Endometrial microvascular endothelial cells (primary cell): ENCODE data around the gene NLRP8. TPM values are rescaled to one million over a fixed set of nuclear protein-coding genes. Genes with fewer than 3 reads are reported as not detected.
"Not testable (repeated sequence)": the region's sequence is repeated elsewhere in the genome, so short reads cannot be mapped to it uniquely, and the experiment has no call there.

Source experiments
- in situ Hi-C: cut with HindIII; loops from 2 replicates; pipeline ENCODE4 v1.10.0; 2017; ENCODE audit warnings: low sequenced_read_pairs, low pct_unique_long_range_greater_than_20kb; ENCODE audit errors: inconsistent ontology term
- total RNA-seq: library from RNA; depleted of rRNA; stranded (reverse); fragments of >200 nt; gene quantifications from one replicate; pipeline ENCODE4 v1.2.3, GENCODE V29; 2015; ENCODE audit errors: inconsistent ontology term

Gene NLRP8
- not detected for total RNA-seq

DNA sequence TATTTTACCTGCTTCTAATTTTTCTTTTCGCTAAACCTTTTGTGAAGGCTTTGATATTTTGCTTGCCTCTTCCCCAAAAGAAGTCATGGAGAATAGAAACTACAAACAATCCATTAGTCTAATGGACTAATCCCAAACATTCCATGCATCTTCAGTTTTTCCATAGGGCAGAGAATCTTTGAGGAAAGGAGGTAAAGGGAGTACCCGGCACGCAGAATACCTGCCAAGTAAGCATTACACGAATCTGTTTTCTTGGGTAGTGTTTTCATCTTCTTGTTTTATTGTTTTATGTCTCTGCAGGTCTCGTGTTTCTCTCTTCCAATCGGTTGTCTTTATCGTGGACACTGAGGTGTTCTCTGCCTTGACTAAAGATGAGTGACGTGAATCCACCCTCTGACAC, at the start of gene NLRP8:
Gene NLRP8, plus strand, starts transcription at position 301 of the 400 bp plus-strand sequence.
- in situ Hi-C loops: no loop called here

DNA sequence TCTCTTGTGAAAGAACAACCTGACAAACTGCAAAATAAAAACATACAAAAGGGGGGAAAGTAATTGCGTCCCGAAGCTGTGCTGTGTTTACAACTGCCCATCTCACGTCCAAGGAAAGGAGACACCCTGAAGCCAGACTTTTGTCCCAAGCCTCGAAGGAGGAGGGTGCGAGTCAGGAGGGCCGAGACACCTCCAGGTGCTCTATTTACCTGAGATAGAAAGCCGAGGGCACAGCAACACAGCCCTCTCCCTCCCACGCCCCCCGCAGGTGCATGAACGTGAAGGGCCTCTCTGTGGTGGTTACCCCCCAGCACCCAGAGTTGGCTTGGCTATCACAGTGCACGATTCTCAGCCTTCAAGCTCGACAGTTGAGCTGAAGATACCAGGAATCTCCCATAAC, 48.7 kb upstream of the NLRP8 start:
- in situ Hi-C loops: no loop called here

DNA sequence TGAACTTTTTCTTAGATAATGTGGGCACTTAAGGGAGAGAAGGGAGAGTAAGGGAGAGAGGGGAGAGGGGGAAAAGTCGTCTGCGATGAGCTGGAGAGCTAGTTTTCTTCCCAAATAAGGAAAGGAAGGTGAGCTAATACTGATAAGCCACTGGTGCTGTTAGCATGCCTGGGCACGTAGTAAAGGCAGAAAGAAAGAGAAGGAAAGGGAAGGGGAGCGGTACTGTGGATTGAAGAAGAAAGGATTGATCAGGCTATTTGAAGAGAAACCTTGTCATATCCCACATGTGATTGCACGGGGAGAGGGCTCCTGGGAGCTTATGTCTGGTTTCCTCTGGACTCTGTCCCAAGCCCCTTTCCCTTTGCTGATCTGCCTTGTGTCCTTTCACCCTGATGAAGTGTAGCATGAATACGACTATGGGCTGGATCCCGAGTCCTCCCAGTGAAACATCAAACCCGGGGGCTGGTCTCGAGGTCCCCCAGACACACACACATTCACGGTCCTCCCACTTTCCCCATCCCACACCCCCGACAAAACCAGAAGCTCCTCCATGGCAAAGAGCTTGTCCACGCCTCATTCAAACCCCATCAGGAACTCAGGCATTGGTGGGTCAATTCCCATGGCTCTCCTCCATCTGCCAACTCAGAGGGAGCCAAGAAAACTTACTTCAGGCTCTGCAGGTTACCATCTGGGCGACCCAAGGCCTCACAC, 46.1 kb upstream of the NLRP8 start:
- in situ Hi-C loops: no loop called here

DNA sequence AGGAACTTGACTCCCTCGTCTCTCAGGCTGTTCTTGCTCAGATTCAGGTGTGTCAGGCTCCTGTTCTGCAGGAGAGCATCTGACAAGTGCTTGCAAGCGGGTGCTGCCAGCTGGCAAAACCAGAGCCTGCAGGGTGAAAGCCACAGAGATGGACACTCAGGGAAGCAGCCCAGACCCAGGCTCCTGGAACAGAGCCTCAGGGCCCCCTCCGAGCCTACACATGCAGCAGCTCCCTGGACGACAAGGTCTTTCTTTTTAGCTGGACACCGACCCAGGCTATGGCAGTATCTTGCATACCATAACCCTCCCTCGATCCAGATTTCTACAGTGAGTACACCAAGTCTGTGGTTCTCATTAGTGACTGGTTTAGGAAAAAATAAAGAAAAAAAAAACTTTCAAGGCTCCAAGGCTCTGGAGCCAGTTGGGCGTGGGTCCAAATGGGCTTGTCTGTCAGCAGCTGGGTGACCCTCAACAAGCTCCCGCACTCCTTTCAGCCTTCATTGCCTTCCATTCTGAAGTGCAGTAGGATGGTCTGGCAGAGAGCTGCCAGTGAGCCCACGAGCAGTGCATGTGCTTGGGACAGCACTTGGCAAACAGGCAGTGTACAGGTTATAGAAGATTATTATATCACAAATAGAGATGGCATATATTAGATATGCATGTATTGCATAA, 45.4 kb upstream of the NLRP8 start:
- in situ Hi-C loops: no loop called here

DNA sequence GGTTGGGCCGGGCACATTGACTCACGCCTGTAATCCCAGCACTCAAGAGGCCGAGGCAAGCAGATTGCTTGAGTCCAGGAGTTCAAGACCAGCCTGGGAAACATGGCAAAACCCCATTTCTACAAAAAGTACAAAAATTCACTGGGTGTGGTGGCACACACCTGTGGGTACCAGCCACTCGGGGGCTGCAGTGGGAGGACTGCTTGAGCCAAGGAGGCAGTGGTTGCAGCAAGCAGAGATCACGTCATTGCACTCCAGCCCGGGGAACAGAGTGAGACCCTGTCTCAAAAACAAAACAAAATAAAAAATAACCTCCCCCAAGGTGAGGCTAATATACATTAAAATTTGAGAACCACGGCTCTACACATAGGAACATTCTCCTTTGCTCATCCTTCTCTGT, 40.3 kb upstream of the NLRP8 start:
- in situ Hi-C loops: no loop called here

DNA sequence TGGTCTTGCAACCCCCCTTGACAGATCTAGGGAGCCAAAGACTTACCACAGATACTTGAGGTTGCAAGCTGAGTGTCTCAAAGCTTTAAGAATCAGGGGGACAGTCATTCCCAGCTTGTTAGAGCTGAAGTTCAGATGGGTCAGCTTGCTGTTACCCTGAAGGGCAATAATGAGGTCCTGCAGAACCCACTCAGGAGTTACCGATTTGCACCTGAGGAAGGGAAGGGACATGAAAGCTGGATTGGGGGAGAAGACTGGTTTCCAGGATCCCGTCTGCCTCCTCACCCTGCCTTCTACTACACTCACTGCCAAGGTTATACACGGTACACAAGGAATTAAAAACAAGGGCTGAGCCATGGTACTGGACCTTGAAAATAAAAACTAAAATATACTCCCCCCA, 39.9 kb upstream of the NLRP8 start:
- in situ Hi-C loops: no loop called here

DNA sequence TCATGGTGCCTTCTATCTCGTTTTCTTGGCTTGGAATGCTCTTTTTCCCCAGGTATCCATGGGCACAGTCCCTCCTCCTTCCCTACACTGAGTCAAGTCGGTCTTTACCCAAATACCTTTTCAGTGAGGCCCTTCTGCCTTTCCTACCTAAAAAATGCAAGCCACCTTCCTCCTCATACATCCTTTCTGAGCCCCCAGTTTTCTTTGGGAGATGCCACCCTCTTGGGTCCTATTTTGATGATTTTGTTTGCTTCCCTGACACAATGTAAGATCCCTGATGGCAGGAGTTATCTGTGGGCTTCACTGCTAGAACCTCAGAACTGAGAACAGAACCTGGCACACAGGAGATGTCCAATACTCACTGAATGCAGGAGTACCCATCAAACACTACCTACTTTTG, 37.8 kb upstream of the NLRP8 start:
- in situ Hi-C loops: no loop called here

DNA sequence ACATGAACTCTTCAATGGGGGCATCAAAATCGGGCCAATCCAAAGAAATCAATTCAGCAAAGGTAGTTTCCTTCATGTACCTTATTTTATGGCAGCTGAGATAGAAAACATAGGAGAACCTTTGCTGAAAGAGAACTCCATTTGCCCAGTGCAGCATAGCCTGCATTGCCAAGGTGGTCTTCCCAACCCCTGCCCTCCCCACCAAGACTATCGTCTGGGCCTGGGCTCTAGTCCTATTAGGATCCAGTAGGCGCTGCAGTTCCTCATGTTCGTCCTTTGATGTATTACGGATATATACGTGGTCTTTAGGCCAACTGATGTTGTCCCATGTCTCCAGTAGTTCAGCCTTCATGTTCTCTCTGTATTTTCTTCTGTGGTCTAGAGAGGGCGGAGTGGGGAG, 34.7 kb upstream of the NLRP8 start:
- in situ Hi-C loops: no loop called here

DNA sequence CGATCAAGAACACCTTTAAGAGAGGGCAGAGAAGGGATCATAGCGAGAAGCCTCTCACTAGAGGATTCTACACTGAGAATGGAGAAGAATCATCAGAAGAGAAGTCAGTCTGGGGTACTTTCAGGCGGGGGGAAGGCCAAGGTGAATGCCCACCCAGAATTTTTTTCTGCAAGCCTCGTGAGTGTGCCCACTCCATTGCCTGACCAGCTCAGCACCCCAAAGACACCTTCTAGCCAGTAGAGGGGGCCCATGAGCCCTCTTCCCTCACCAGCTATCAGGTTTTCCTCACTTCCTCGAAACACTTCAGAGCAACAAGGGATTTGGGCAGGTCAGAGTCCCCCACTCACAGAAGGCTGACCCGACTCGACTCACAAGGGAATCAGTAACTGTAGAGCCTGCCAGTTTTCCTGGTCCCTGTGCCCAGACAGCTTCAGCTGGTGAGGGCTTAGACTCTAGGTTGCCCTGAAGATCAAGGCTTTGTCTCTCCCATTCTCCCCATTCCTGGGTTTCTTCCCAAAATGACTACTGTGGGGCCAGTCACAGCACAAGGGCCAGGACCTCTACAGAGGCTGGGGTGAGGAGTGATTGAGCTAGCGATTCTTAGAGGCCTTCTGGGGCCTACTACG, 33.9 kb upstream of the NLRP8 start:
- in situ Hi-C loops: no loop called here

DNA sequence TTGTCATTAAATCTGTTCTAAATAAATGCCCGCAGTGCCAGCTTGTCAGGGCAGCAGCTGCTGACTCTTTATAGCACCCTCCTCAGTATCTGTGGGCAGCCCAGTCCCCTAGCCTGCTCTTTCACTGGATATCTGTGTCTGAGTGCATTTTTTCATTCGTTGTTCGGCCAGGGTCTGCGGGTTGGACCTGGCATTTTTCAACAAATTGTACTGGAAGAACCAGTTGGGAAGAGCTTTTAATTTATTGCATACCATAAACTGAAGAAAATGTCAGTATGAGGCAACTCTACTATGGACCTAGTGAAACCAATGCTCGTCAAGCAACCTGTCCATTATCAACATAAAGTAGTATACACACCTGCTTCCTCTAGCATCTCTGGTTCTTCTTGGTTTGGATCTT, 24.1 kb upstream of the NLRP8 start:
- in situ Hi-C loops: no loop called here

DNA sequence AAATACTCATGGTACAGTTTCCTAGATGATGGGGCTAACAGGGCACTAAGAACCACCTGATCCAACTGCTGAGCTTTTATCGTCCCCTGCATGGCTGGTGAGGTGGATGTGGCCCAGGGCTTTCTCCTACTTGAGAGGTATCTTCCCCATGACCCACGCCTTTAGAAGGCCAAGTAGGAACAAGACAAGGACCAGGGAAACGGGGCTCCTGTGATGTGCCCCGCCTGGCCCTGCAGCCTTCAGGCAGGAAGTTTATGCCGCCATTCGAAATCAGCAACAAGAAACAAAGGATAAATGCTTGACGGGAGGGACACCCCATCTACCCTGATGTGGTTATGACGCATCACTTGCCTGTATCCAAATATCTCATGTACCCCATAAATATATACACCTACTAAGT, 19.6 kb upstream of the NLRP8 start:
- in situ Hi-C loops: no loop called here

DNA sequence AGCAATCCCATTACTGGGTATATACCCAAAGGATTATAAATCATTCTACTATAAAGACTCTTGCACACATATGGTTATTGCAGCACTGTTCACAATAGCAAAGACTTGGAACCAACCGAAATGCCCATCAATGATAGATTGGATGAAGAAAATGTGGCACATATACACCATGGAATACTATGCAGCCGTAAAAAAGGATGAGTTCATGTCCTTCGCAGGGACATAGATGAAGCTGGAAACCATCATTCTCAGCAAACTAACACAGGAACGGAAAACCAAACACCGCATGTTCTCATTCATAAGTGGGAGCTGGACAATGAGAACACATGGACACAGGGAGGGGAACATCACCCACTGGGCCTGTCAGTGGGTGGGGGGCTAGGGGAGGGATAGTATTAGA, 18.4 kb upstream of the NLRP8 start:
- in situ Hi-C loops: not testable (repeated sequence)

DNA sequence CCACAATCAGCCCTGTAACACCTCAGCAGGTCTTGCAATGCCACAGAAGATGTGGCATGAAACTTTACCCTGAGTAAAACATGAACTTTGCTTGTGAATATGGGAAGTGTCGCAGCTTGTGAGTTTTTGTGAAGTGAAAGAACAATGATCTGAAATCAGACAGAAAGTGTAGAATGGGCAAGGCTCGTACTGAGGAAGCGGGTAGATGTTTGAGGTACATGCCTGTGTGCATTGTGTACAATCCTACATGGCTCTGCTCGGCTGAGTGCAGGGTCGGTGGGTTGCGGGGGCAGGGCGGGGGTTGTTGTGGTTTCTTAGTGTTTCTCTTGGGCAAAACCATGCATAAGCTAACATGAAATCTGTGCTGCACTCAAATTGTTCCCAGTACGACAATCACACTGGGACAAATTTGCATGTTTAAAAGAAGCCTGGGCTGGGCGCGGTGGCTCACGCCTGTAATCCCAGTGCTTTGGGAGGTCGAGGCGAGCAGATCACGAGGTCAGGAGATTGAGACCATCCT, 16.6 kb upstream of the NLRP8 start:
- in situ Hi-C loops: no loop called here

DNA sequence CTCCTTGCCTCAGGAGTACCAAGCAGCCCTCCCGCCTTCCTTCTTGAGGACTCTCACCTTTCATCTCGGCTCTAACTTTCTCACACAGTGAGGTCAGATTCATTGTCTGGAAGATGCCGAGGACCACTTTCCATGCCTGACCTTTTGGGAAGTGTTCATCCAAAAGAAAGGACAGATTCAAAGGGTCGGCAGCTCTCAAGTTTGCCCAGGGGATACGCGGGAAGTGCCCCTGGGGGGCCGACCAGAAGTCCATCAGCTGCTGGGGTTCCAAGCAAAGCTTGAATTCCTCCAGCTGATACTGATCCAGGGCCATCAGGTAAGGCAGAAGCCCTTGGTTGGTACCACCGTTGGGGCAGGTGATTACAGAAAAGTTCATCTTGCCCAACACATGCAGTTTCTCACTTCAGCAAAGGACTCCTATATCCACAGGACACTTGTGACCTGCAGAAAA, 15.7 kb upstream of the NLRP8 start, which contains the start of gene NLRP13:
Gene NLRP13, minus strand, starts transcription at position 401 of the 451 bp plus-strand sequence. Its CDS starts 25 bp downstream, at position 376.
- in situ Hi-C loops: no loop called here

DNA sequence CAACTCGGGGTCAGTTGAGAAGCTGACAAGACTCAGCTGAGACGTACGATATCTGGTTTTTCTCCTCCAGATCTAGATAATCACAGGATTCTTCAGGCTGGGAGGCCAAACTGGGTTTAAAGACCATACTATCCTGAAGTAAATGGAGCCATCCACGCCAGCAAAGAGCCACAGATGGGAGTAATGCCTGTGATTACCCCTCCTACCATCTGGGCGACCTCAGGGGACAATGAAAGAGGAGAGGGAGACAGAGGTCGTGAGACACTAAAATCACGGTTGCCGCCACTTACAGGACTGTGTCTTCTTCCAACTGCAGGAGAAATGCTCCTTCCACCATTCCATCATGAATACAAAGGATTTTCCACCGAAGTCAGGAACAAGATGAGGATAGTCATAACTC, 12.4 kb upstream of the NLRP8 start:
- in situ Hi-C loops: no loop called here

DNA sequence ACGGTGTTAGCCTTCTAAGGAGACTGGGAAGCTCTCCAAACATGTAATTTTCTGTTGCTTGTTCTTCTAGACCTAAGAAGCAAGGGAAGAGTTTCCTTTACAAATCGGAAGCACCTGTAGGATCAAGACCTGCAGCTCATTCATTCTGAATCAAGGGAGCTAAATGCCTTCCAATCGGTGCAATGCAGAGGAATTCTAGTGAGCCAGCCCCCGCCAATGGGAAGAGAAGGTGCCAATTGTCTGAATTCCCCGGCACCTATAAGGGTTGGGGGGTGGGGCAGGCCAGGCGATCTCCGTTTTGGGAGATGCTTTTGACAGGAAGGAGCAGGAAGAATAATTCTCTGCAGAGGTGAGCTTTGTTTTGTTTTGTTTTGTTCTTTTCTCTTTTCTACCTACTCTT, 8.4 kb upstream of the NLRP8 start:
- in situ Hi-C loops: no loop called here

DNA sequence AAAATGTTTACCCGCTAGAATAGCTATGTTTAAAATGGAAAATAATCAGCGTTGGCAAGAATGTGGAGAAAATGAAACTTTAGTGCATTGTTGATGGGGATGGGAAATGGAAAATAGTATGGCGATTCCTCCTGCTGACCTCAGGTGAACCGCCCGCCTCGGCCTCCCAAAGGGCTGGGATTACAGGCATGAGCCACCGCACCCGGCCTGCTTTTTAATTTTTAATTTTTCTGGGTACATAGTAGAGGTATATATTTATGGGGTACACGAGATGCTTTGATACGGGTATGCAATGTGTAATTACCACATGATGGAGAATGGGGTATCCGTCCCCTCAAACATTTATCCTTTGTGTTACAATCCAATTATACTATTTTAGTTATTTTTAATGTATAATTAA, 7.3 kb upstream of the NLRP8 start:
- in situ Hi-C loops: no loop called here

DNA sequence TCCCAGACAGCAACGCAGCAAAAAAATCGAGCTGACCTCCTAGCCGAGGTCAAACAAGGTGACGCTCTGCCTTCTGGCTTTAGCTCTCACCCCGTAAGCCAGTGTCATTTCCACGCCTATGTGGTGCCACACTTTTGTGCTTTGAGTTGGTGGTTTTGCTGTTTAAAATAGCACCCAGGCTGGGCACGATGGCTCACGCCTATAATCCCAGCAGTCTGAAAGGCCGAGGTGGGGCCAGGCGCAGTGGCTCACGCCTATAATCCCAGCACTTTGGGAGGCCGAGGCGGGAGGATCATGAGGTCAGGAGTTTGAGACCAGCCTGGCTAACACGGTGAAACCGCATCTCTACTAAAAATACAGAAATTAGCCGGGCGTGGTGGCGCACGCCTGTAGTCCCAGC, 2.9 kb downstream of the NLRP8 start:
- in situ Hi-C loops: not testable (repeated sequence)

DNA sequence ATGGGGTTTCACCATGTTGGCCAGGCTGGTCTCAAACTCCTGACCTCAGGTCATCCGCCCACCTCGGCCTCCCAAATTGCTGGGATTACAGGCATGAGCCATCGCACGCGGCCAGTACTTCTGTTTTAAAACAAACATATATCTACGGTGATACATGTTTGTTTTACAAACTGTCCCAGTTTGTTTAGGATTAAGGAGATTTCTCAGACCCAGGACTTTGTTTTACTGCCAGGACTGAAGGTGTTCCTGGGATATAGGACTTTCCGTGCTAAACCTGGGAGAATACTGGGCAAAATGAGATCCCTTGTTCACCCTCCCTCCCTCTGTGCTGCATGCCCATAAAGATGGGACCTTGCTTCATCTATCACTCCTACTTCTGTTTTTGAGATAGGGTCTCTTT, 8.8 kb downstream of the NLRP8 start:
- in situ Hi-C loops: no loop called here

DNA sequence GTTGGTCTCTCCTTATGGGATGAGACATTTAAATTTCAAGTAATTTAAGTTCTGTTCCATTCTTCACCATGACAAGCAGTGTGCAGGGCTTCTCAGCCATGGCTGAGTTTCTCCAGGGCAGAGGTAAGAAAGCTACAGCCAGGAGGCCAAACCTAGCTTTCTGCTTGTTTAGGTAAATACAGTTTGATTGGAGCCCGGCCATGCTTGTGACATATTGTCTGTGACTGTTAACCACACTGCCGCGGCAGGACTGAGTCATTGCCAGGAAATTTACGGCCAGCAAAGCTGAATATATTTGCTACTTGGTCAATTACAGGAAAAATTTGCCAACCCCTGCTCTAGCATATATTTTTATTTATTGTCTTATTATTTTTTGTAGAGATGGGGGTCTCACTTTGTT, 10.7 kb downstream of the NLRP8 start:
- in situ Hi-C loops: no loop called here
